Endothelial cell of umbilical vein (primary cell): ENCODE measurements around the gene RASSF10. TPM values are rescaled to one million over a fixed set of nuclear protein-coding genes. Genes with fewer than 3 reads are reported as not detected.

Source experiments
- BruUV-seq: library from RNA; stranded (reverse); fragments of 400-500 nt; replicated peaks from 2 replicates; lab custom pipeline; 2021; lab: Mats Ljungman, UMichigan
- CTCF ChIA-PET: fragments of 300-600, 350-600 bp; sonication (Branson Sonifier 250); formaldehyde crosslinking; loops from one replicate; lab custom pipeline; 2021; ENCODE audit warnings: antibody characterized with exemption, inconsistent platforms; lab: Charles Lee
- POLR2A ChIA-PET: fragments of 300-600, 350-600 bp; sonication (Branson Sonifier 250); formaldehyde crosslinking; loops from one replicate; lab custom pipeline; 2021; ENCODE audit warnings: antibody characterized with exemption, inconsistent platforms; lab: Charles Lee
- DNase-seq: peaks from one replicate; pipeline ENCODE4 v3.0.0-alpha.2; 2011; ENCODE audit warnings: low read depth, low spot score
- FAIRE-seq: peaks from 2 replicates; lab custom pipeline; 2011; peaks lifted over from hg19 to GRCh38; lab: Jason Lieb, UNC
- H2AFZ ChIP-seq: 2 replicates; pipeline ENCODE4 v1.6.0; 2012; ENCODE audit warnings: low read depth, low read length, control low read depth, inconsistent platforms
- H3K27ac ChIP-seq: 2 replicates; pipeline ENCODE4 v1.5.1; 2011; ENCODE audit warnings: low read depth, mild to moderate bottlenecking, control low read depth, low read length, moderate library complexity; ENCODE audit not compliant: insufficient read depth
- H3K27me3 ChIP-seq, 2 experiments: 2 replicates each; pipeline versions ENCODE4 v1.6.0 to v1.6.1; 2011; ENCODE audit warnings: low read length in 2 of 2, mixed read lengths in 1 of 2; ENCODE audit not compliant: control insufficient read depth in 2 of 2, insufficient read depth in 2 of 2
- H3K36me3 ChIP-seq, 2 experiments: 2 replicates in 1 of 2; 3 replicates in 1 of 2; pipeline ENCODE4 v1.5.1; 2011; ENCODE audit warnings: low read length in 2 of 2, mild to moderate bottlenecking in 1 of 2, moderate library complexity in 1 of 2; ENCODE audit not compliant: control insufficient read depth in 2 of 2, insufficient read depth in 2 of 2; ENCODE audit errors: extremely low read depth in 1 of 2
- H3K4me1 ChIP-seq: 3 replicates; pipeline ENCODE4 v1.5.1; 2011; ENCODE audit warnings: mild to moderate bottlenecking, low read length; ENCODE audit not compliant: control insufficient read depth, insufficient read depth; ENCODE audit errors: extremely low read depth
- H3K4me2 ChIP-seq: 2 replicates; pipeline ENCODE4 v1.6.1; 2011; ENCODE audit warnings: low read length, control low read depth, mixed read lengths; ENCODE audit not compliant: insufficient read depth
- H3K4me3 ChIP-seq, 3 experiments: fragments of 200-600 bp in 1 of 3; sonication (generic), shearing (Covaris generic) in 1 of 3; replicated peaks in 1 of 3; 2 replicates each; pipeline ENCODE4 v1.5.1; 2011 to 2016; ENCODE audit warnings: control low read depth in 3 of 3, low read length in 3 of 3, mild to moderate bottlenecking in 2 of 3, inconsistent platforms in 1 of 3, low read depth in 1 of 3, moderate library complexity in 1 of 3; ENCODE audit not compliant: insufficient read depth in 1 of 3
- H3K79me2 ChIP-seq: 2 replicates; pipeline ENCODE4 v1.6.0; 2012; ENCODE audit warnings: low read length, inconsistent platforms; ENCODE audit not compliant: control insufficient read depth, insufficient read depth
- H3K9ac ChIP-seq: replicated peaks from 2 replicates; pipeline ENCODE3; 2011; ENCODE audit warnings: low read length, control low read depth; ENCODE audit not compliant: insufficient read depth; ENCODE audit errors: extremely low read depth
- H3K9me1 ChIP-seq: replicated peaks from 3 replicates; pipeline ENCODE4 v1.6.0; 2011; ENCODE audit warnings: mild to moderate bottlenecking, low read length; ENCODE audit not compliant: control insufficient read depth, insufficient read depth; ENCODE audit errors: extremely low read depth
- H3K9me3 ChIP-seq: replicated peaks from 2 replicates; pipeline ENCODE4 v1.5.1; 2012; ENCODE audit warnings: low read length, inconsistent platforms; ENCODE audit not compliant: control insufficient read depth, insufficient read depth
- H4K20me1 ChIP-seq: replicated peaks from 2 replicates; pipeline ENCODE3; 2011; ENCODE audit warnings: mild to moderate bottlenecking, low read length; ENCODE audit not compliant: control insufficient read depth, insufficient read depth; ENCODE audit errors: extremely low read depth
- CTCF ChIP-seq, 2 donors: IDR thresholded peaks; 1 replicate in 1 of 2; 2 replicates in 1 of 2; pipeline ENCODE4 v1.5.1; 2011; ENCODE audit warnings: low read length in 2 of 2, mild to moderate bottlenecking in 2 of 2, moderate library complexity in 2 of 2, control low read depth in 1 of 2, inconsistent platforms in 1 of 2, low read depth in 1 of 2; ENCODE audit not compliant: insufficient read depth in 1 of 2; ENCODE audit errors: extremely low read depth in 1 of 2
- EZH2 ChIP-seq: IDR thresholded peaks from 2 replicates; pipeline ENCODE4 v1.6.1; 2012; ENCODE audit warnings: borderline replicate concordance, low read depth, mild to moderate bottlenecking, moderate library complexity, low read length, inconsistent platforms; ENCODE audit not compliant: severe bottlenecking
- FOS ChIP-seq: IDR thresholded peaks from 2 replicates; pipeline ENCODE4 v1.6.1; 2011; ENCODE audit warnings: mild to moderate bottlenecking, low read length, moderate library complexity, borderline replicate concordance; ENCODE audit not compliant: insufficient read depth
- GATA2 ChIP-seq: IDR thresholded peaks from 2 replicates; pipeline ENCODE4 v1.7.0; 2011; ENCODE audit warnings: low read depth, mild to moderate bottlenecking, moderate library complexity, mixed read lengths, low read length; ENCODE audit not compliant: insufficient read length, insufficient read depth
- JUN ChIP-seq: IDR thresholded peaks from 2 replicates; pipeline ENCODE4 v1.6.1; 2011; ENCODE audit warnings: borderline replicate concordance, low read depth; ENCODE audit not compliant: insufficient read length, insufficient read depth
- MAX ChIP-seq: IDR thresholded peaks from 2 replicates; pipeline ENCODE4 v1.6.1; 2011; ENCODE audit not compliant: insufficient read depth, insufficient read length
- MYC ChIP-seq: IDR thresholded peaks from one replicate; pipeline ENCODE4 v1.6.1; 2011; ENCODE audit warnings: mild to moderate bottlenecking, low read depth, low read length
- POLR2A ChIP-seq: IDR thresholded peaks from 2 replicates; pipeline ENCODE4 v1.6.1; 2012; ENCODE audit warnings: low read depth, mild to moderate bottlenecking, control low read depth, low read length
- POLR2AphosphoS5 ChIP-seq: IDR thresholded peaks from 2 replicates; pipeline ENCODE4 v1.6.1; 2012; ENCODE audit warnings: low read depth, mild to moderate bottlenecking, control low read depth, low read length, moderate library complexity; ENCODE audit not compliant: insufficient read depth
- dilution Hi-C: fragments of 300-500 bp; cut with MboI; formaldehyde crosslinking; loops from one replicate; pipeline ENCODE4 v1.15.0; 2019; ENCODE audit warnings: low sequenced_read_pairs; ENCODE audit not compliant: extremely low pct_ligation_motif_present
- intact Hi-C: fragments of 100-400 bp; cut with micrococcal nuclease; formaldehyde crosslinking; loops from one replicate; pipeline ENCODE4 v1.10.0; 2022
- polyA plus RNA-seq, 4 experiments: library from polyadenylated mRNA; depleted of rRNA in 3 of 4; stranded (reverse) in 3 of 4; unstranded in 1 of 4; fragments of >200 nt; gene quantifications; 2 replicates each; pipeline versions ENCODE4 v1.2.1 to v1.2.3, GENCODE V29; 2011 to 2012; ENCODE audit warnings: missing spikeins in 1 of 4
- total RNA-seq: library from RNA; stranded (reverse); gene quantifications from 2 replicates; pipeline ENCODE4 v1.2.3, GENCODE V29; 2021

Gene RASSF10
- total and polyA plus RNA-seq, 2 donors (not counting 3 experiments of a cell fraction or from before 2014, with no cell fraction given) = 0.03 TPM; not detected in 1

GRCh38 chr11:12961615-12962014, 47.5 kb upstream of the RASSF10 start:
- intact Hi-C loops = loop anchor here (2.0 kb wide), 1 partner anchor 631 kb away; no protein-coding TSS in a partner anchor
- Histone ChIP-seq H4K20me1 (no peaks in the 10 kb centered on the region), H3K36me3 (no peaks in the 10 kb centered on the region), H3K9me3 (no peaks in the 10 kb centered on the region), H3K9me1 (no peaks in the 10 kb centered on the region), H3K4me3 (no peak overlapping the region), H3K4me2 (no peak overlapping the region), H3K27me3 (peaks cover 7 to 8% of the 10 kb centered on the region in 2 experiments), H3K9ac (no peak overlapping the region), H3K79me2 (no peaks in the 10 kb centered on the region), H3K4me1 (no peaks in the 10 kb centered on the region), H3K27ac (no peak overlapping the region), H2AFZ (no peak overlapping the region)
- DNase-seq (no peak), FAIRE-seq (no peak)
- CTCF ChIA-PET = interaction anchor here (0.8 to 6.6 kb wide), 10 partner anchors 12 to 675 kb away, joined by 3 to 265 read pairs (median 12); no protein-coding TSS in a partner anchor
- no peak for TF ChIP-seq POLR2AphosphoS5
- no peak for TF ChIP-seq MYC
- no peak for TF ChIP-seq CTCF (IDR thresholded peaks at IDR 0.05; ENCODE audit: extremely low read depth in 1 of 2, insufficient read depth in 1 of 2, low read depth in 1 of 2, low read length in 2 of 2)
- TF ChIP-seq MAX = no peak
- POLR2A ChIA-PET = no interaction called here
- no TSS peak for BruUV-seq
- dilution Hi-C loops = loop anchor here (25.0 kb wide), 1 partner anchor 201 kb away; no protein-coding TSS in a partner anchor

GRCh38 chr11:12962306-12962705, 46.8 kb upstream of the RASSF10 start:
- H2AFZ ChIP-seq = no peak overlapping the region
- H3K27ac ChIP-seq = no peak overlapping the region
- ChIA-PET POLR2A (no interaction called here), CTCF (interaction anchor here (0.9 to 6.6 kb wide), 7 partner anchors 11 to 673 kb away, joined by 4 to 265 read pairs (median 40); no protein-coding TSS in a partner anchor)
- DNase-seq = no peak
- TF ChIP-seq MAX = no peak
- TF ChIP-seq JUN = no peak
- no peak for TF ChIP-seq MYC
- no peak for TF ChIP-seq POLR2AphosphoS5
- TF ChIP-seq GATA2 = no peak
- TF ChIP-seq POLR2A = no peak
- TF ChIP-seq FOS = no peak
- TF ChIP-seq EZH2 = no peak
- intact Hi-C loops = loop anchor here (2.0 kb wide), 1 partner anchor 632 kb away; no protein-coding TSS in a partner anchor
- H4K20me1 ChIP-seq = no peaks in the 10 kb centered on the region
- dilution Hi-C loops = loop anchor here (25.0 kb wide), 1 partner anchor 200 kb away; no protein-coding TSS in a partner anchor
- no peaks in the 10 kb centered on the region for H3K4me1 ChIP-seq
- no peak overlapping the region for H3K4me2 ChIP-seq
- no peaks in the 10 kb centered on the region for H3K9me3 ChIP-seq
- no peak overlapping the region for H3K9ac ChIP-seq
- H3K9me1 ChIP-seq = no peaks in the 10 kb centered on the region
- no peak overlapping the region for H3K4me3 ChIP-seq
- no TSS peak for BruUV-seq
- H3K36me3 ChIP-seq = no peaks in the 10 kb centered on the region
- no peak for FAIRE-seq
- peaks cover 7 to 12% of the 10 kb centered on the region in 2 experiments for H3K27me3 ChIP-seq
- H3K79me2 ChIP-seq = no peaks in the 10 kb centered on the region
